ENCODE results near the gene SAMD10. TPM values are rescaled to one million over a fixed set of nuclear protein-coding genes. Genes with fewer than 3 reads are reported as not detected.
A peak's percentile ranks its signal among the peaks of the same experiment; 100 is the strongest.
"Not testable (repeated sequence)": the region's sequence is repeated elsewhere in the genome, so short reads cannot be mapped to it uniquely, and the experiment has no call there.

Gene SAMD10
- total RNA-seq, 1 donor from 2014 or later, result 3.5 TPM

GRCh38 chr20:63942969-63943807 is 36.3 kb downstream of the SAMD10 start:
- no peak for DNase-seq (ENCODE audit: low spot score)
- ATAC-seq, result no peak

- DNase-seq (ENCODE audit: low spot score) (no peak), ATAC-seq (no peak)
Measured at GRCh38 chr20:63942250-63942951, 37.0 kb downstream of the SAMD10 start.

GRCh38 chr20:63941282-63942081 is 38.0 kb downstream of the SAMD10 start:
- no peak for ATAC-seq
- DNase-seq (ENCODE audit: low spot score), result peak; percentile 50

GRCh38 chr20:63940472-63941266 is 38.8 kb downstream of the SAMD10 start:
- no peak for ATAC-seq
- no peak for DNase-seq (ENCODE audit: low spot score)

- DNase-seq (ENCODE audit: low spot score) (no peak), ATAC-seq (no peak)
Measured at GRCh38 chr20:63940071-63940471, 39.4 kb downstream of the SAMD10 start.

GRCh38 chr20:63939061-63939935 is 40.1 kb downstream of the SAMD10 start:
- no peak for DNase-seq (ENCODE audit: low spot score)
- no peak for ATAC-seq

- no peak for ATAC-seq
Measured at GRCh38 chr20:63937596-63937995, 41.8 kb downstream of the SAMD10 start.

GRCh38 chr20:63935447-63935846 is 44.0 kb downstream of the SAMD10 start:
- ATAC-seq, result no peak
- no peak for DNase-seq (ENCODE audit: low spot score)

More at GRCh38 chr20:63937596-63937995, 41.8 kb downstream of the SAMD10 start:
- no peak for DNase-seq (ENCODE audit: low spot score)

GRCh38 chr20:63934271-63935068 is 45.0 kb downstream of the SAMD10 start:
- ATAC-seq (no peak), DNase-seq (ENCODE audit: low spot score) (no peak)

- DNase-seq (ENCODE audit: low spot score) (no peak), ATAC-seq (no peak)
Measured at GRCh38 chr20:63933646-63934045, 45.8 kb downstream of the SAMD10 start.

GRCh38 chr20:63932606-63933160 is 46.8 kb downstream of the SAMD10 start:
- ATAC-seq (no peak), DNase-seq (ENCODE audit: low spot score) (no peak)

- DNase-seq (ENCODE audit: low spot score) (no peak), ATAC-seq (no peak)
Measured at GRCh38 chr20:63931735-63932134, 47.7 kb downstream of the SAMD10 start.

GRCh38 chr20:63930971-63931553 is 48.4 kb downstream of the SAMD10 start:
- ATAC-seq (no peak), DNase-seq (ENCODE audit: low spot score) (no peak)

GRCh38 chr20:63929473-63929883 is 50.0 kb downstream of the SAMD10 start:
- not testable (repeated sequence) for ATAC-seq; DNase-seq (ENCODE audit: low spot score)

GRCh38 chr20:63929071-63929470 is 50.4 kb downstream of the SAMD10 start:
- DNase-seq (ENCODE audit: low spot score), result no peak
- ATAC-seq, result no peak

- ATAC-seq (peak; percentile 37), DNase-seq (ENCODE audit: low spot score) (no peak)
Measured at GRCh38 chr20:63926298-63926697, 53.1 kb downstream of the SAMD10 start.

GRCh38 chr20:63924241-63924640 is 55.2 kb downstream of the SAMD10 start:
- ATAC-seq, result no peak
- DNase-seq (ENCODE audit: low spot score), result no peak

Measured in left lobe of liver (tissue), 2 donors.